ENCODE data around the gene SELENOT.

Gene SELENOT

DNA sequence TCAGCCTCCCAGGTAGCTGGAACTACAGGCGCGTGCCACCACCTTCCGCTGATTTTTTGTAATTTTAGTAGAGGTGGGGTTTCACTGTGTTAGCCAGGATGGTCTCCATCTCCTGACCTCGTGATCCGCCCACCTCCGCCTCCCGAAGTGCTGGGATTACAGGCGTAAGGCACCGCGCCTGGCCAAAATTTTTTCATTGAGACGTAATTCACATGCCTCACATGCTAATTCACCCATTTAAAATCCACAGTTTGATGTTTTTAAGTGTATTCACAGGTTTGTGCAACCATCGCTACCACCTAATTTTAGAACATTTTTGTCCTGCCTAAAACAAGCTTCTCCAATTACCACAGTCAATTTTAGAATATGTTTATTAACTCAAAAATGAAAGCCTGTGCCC, 37.1 kb downstream of the SELENOT start:
- H3K4me3 ChIP-seq (ENCODE audit: low read depth, low read length): no peak overlapping the region
- no peak for DNase-seq (ENCODE audit: low read depth)

GRCh38 chr3:150653110-150653561, 50.0 kb downstream of the SELENOT start:
- H3K4me3 ChIP-seq (ENCODE audit: low read depth, low read length): no peak overlapping the region
- no peak for DNase-seq (ENCODE audit: low read depth)

DNA sequence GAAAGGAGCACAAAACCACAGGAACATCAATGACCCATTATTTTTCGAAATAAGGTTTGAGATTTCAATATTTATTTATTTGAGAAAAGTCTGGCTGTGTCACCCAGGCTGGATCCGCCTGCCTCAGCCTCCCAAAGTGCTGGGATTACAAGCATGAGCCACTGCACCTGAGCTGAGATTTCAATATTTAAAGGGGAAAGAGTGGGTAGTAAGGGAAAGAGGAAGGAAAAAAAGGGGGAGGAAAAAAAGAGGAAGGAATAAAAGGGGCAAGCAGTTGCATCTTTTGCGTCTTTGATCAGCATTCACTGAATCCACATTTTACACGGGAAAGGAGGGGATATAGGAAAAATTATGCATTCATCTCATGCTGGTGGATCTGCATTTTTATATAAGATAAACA, 53.2 kb downstream of the SELENOT start:
- no peak for DNase-seq (ENCODE audit: low read depth)
- H3K4me3 ChIP-seq (ENCODE audit: low read depth, low read length): no peak overlapping the region

DNA sequence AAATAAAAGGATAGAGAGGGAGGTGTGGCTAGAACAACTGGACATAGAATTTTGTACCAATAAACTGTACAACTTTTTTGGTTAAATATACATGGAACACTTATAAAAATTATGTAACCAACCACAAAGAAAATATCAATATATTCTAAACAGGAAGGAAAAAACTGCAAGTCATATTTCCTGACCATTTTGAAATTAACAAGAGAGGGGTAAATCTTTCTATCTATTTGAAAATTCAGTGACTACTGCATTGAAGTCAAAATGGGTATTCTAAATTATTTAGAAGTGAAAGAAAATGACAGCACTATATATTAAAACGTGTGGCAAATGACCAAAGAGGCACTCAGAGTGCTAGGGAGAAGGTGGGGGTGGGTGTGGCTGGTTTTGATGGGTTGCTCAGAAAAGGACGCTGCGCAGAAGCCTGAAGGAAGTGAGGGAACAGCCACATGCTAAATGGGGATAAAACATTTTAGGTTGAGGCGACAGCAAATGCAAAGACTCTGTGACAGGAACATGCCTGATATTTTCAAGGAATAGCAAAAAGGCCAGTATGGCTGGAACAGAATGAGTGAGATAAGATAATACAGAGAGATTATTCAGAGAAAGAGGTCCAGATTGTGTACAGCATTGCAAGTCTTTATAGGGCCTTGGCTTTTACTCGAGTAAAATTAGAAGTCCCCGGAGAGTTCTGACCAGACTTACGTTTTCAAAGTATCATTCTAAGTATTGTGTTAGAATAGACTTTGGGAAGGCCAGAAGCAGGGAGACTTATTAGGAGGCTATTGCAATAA, 59.5 kb downstream of the SELENOT start:
- DNase-seq (ENCODE audit: low read depth): no peak

DNA sequence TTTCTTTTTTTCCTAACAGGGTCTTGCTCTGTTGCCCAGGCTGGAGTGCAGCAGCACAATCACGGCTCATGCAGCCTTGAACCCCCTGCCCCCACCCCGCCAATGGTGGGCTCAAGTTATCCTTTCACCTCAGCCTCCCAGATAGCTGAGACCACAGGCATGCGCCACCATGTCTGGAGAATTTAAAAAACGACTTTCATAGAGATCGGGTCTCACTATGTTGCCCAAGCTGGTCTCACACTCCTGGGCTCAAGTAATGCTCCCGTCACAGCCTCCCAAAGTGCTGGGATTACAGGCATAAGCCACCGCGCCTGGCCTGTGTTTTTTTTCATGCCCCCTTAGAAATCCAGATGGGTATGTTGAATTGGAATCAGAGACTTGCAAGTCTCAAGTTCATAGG, 60.3 kb downstream of the SELENOT start:
- DNase-seq (ENCODE audit: low read depth): no peak
- H3K4me3 ChIP-seq (ENCODE audit: low read depth, low read length): no peak overlapping the region

More for the DNA sequence above, 59.5 kb downstream of the SELENOT start:
- no peak overlapping the region for H3K4me3 ChIP-seq (ENCODE audit: low read depth, low read length)

- no peak overlapping the region for H3K4me3 ChIP-seq (ENCODE audit: low read depth, low read length)
- no peak for DNase-seq (ENCODE audit: low read depth)
Measured at GRCh38 chr3:150666167-150666566, 63.0 kb downstream of the SELENOT start.

DNA sequence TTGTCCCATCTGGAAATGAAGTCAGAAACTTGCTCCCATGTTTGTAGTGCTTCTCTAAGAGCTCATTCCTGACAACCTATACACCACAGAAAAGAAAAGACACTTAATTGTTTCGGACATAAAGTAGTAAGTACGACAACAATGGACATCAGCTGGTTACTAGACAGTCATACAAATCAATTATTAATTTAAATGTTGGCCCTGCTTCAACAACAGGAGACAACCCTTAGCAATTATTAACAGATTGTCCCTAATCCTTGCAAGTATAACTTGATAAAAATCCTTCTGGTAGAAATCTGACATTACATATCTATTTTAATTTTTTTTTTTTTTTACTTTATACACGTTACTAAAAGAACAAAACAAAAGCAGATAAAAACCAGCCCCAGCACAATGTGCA, 70.8 kb downstream of the SELENOT start:
- DNase-seq (ENCODE audit: low read depth): no peak

GRCh38 chr3:150675587-150675986, 72.5 kb downstream of the SELENOT start:
- DNase-seq (ENCODE audit: low read depth): no peak
- H3K4me3 ChIP-seq (ENCODE audit: low read depth, low read length): no peak overlapping the region

More for the DNA sequence above, 70.8 kb downstream of the SELENOT start:
- H3K4me3 ChIP-seq (ENCODE audit: low read depth, low read length): no peak overlapping the region
